ENCODE data around the gene LRRC63.
A peak's percentile ranks its signal among the peaks of the same experiment; 100 is the strongest.
"Not testable (repeated sequence)": the region's sequence is repeated elsewhere in the genome, so short reads cannot be mapped to it uniquely, and the experiment has no call there.

LRRC63 gene, protein sequence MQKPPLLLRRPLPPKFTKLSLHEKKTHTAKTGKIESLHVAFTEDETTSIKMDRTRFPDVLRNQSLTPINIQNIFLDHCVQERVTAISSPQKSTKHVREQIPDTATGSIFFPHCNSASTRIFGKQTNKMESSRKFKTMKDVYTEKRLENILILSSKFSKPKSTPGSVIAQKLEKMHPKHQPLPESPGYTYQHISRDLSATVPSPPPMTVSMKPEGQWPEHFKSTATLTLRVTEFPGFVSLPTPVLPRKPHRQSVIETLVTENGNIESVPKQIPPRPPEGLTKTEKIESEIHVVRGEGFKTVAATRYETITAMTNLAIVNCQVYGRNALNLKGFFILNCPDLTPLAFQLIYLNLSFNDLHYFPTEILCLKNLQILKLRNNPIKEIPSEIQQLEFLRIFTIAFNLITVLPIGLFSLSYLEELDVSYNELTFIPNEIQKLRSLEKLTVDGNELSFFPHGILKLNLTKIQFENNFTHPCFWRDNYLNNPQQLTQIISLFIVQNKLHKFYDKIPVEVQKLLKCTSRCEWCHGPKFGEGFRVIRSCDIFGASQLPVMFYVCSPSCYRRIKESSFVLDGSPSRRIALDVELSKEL

GRCh38 chr13:46211483-46212351 is at the start of gene LRRC63:
Gene LRRC63, plus strand, starts transcription at chr13:46211928. Its CDS starts 1,107 bp downstream, at chr13:46213035.
- DNase-seq, result peak; percentile 43

DNA sequence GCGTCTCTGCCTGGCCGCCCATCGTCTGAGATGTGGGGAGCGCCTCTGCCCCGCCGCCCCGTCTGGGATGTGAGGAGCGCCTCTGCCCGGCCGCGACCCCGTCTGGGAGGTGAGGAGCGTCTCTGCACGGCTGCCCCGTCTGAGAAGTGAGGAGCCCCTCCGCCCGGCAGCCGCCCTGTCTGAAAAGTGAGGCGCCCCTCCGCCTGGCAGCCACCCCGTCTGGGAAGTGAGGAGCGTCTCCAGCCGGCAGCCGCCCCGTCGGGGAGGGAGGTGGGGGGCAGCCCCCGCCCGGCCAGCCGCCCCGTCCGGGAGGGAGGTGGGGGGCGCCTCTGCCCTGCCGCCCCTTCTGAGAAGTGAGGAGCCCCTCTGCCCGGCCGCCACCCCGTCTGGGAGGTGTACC is 49.0 kb upstream of the LRRC63 start:
- DNase-seq, result not testable (repeated sequence)

DNA sequence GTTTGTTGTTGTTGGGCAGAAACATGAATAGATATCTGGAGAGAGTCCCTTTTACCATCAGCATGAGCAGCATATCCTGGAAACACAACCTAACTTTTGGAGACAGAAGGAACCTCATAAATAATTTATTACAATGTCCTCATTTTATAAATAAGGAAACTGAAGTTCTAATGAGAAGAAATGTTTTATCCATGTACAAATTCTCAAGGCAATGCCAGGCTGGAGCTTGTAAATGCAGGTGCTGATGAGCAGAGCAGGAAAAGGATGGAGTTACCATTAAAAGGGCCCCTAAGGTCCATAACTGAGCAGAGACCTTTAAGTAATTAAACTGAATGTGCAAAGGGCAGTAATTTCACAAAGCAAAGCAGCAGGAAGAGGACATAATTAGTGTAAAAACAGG is 47.1 kb upstream of the LRRC63 start:
- no peak for DNase-seq

DNA sequence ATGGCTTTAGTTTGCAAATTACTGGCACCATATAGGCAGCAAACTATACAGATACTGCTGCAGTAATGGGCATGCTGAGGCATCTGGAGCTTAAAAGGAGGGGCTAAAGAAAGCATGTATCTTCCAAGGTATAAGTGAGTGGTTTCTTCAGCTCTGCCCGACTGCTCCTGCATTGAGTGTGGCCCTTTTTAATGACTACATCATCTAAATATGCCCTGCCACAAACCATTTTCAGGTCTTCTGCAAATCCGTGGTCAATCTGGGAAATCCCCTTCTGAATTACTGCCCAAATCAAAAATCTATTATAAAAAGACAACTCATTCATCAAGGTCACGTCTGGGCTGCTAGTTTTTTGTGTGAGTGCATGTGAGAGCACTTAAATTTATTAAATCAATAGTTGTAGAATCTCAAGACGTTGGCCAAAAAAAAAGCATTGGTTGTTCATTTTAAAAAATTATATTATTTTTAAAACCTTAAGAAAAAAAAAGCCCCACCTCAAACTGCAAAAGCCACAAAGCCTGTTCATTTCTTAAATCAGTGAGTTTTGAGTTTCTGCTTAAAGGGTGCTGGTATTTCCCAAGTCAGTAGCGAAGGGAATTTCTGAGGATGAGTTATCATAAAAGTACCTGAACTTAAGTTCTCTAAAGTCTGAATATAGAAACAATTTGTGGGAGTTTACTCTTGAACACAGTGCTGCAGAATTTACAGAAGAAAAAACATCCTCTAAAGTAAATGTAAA is 46.1 kb upstream of the LRRC63 start:
- no peak for DNase-seq

DNA sequence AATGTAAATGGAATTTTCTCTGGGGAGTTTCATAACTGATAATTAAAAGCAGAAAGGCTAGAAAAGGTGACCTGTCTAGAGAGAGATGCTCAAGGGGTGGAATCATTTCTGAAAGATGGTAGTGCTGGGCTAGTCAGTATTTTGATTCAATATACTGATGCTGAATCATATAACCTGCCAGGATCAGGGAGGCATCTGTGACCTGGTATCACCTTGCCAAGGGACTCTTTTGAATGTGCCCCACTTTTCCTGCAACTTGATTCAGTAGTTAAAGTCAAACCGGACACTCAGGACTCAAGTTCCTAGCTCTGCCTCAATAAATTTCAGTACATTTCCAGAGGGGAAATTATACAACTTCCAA is 45.5 kb upstream of the LRRC63 start:
- DNase-seq, result no peak

DNA sequence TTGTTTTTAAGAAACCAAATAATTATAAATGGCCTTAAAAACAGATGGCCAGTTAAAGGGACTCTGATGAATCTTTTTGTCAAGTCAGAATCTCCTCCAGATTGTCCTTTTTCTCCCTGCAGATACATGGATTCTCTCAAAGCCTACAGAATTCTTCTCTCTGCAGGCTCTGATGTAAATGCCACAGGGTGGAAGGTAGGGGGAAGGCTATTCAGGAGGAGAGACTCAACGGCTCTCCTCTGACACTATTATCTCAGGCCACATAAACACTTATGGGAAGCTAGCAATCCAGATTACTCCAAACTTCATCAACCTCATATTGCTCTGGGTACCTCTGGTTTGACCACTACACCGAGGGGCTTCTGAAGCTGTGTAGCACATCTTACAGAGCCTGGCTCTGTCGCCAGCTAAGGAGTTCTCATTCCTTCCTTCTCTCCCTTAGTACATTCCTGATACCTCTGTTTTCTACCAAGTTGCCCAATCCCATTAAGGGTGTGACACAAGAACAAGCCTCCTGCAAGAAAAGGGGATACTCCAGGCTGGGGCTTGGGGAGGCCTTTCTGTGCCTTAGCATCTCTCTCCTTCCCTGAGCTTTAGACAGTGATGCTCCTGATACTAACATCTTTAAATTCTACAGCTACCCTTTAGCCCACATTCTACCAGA is 44.6 kb upstream of the LRRC63 start:
- no peak for DNase-seq

DNA sequence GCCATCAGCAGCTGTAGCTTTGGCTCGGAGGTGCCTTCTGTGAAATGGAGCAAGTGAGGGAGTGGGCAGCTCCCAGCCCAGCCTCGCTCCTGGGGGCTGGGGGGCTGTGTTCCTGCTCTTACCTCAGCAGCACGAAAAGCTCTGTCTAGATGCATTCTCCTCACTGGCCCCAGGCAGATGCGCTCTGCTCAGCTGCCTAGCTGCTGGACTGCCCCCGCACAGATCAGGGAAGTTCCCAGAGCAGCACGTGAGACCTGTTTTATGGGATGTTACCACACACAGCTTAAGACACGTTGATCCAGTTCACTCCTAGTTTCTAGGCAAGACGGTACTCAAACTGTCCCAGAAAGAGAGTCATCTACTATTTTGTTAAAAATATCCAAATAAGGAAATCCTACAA is 43.4 kb upstream of the LRRC63 start:
- no peak for DNase-seq

DNA sequence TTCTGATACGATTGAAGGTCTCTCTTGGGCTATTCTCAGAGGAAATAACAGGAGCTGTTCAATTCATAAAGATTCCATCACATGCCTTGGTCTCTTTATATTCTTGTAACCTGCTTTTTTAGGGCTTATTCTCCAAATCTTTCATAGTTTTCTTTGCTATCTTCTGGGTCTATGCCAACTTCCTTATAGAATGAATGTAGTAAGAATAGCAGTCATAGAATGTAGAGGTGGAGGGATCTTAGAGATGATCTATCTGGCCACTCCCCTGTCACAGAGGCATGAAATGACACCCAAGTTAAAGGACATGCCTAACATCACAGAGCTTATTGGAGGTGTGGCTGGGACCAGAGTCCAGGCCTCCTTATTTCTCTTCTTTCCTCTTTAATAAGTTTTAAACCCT is 42.9 kb upstream of the LRRC63 start:
- no peak for DNase-seq

- DNase-seq, result no peak
These were observed 42.0 kb upstream of the LRRC63 start for GRCh38 chr13:46169758-46170157.

DNA sequence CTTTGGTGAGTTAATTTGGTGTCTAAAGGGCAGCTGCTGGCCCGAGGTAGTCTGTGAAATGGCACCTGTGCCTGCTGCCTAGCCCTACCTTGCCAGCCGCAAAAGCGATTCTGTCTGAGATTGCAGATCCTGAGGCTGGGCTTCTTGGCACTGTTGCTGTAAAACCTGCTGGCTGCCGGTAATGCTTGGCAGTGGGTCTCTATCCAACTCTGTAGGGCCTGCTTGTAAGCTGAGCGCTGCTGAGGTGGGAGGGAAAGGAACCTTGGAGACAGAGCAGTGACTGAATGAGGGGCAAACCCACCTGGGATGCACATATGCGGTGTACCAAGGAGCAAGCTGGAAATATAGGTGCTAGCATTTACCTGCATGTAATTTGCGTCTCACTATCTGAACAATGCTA is 41.5 kb upstream of the LRRC63 start:
- no peak for DNase-seq

DNA sequence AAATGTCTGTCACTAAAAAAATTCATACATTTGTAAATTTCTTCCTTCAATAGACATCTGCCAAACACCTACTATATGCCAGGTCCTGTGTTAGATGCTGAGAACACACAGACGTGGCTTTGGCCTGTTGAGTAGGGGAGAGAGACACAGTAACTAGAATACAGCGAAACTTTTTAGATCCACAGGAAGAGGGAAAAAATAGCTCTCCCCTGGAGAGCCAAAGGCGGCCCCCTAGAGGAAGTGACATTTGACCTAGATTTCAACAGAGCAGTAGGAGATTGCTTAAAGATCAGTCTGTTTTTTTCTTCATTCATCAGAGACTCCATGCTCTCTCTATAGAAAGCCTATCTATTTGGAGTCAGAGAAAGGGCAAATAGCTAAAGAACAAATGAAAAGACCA is 41.0 kb upstream of the LRRC63 start:
- DNase-seq, result no peak

- DNase-seq, result no peak
These were observed 40.5 kb upstream of the LRRC63 start for GRCh38 chr13:46171217-46171616.

DNA sequence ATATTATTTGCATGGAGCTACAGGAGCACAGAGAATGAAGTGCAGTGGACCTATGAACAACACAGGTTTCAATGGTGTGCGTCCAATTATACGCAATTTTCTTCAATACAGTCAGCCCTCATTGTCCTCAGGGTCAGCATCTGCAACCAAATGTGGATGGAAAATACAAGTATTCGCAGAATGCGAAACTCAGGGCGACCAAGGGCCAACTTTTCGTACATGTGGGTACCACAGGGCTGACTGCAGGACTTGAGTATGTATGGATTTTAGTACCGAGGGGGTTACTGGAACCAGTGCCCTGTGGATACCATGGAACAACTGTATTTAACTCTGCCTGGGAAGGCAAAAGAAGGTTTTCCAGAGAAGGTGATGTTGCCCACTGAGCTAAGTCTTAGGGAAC is 40.0 kb upstream of the LRRC63 start:
- DNase-seq, result no peak

DNA sequence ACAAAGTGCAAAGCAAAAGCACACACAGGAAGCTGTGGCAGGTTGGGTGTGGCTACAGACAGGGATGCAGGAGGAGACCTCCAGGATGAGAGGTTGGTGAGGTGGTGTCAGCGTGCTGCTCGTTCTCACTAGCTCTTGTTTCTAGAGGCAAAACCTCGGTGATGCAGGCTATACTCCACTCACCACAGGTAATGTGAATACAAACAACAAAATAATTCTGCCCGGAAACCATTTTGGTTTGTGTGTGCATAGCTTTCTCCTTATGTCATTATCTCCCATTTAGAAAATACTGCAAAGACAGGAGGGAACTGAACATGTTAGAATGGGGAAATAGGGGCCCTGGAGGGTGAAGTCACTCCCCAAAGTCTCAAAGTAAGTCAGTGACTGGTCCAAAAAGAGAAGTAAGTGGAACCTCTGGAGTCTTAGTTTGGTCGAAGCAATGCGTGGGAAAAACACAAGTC is 39.2 kb upstream of the LRRC63 start:
- no peak for DNase-seq

DNA sequence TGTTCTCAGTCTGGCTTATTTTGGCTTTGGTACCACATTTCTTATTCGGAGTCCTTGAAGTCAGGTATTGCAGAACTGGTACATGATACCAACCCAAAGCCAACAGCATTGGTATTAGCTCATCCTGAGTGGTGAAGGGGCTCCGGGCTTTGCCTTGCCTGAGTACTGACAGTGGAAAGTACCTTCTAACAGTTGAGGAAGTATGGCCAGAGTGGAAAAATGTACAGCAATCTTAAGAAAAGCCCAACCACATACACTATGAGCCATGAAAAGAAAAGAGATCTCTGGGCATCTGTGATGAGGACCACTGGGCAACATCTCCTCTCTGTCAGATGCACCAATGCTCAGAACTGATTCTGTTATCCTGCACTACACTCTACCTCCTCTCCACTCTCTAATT is 38.1 kb upstream of the LRRC63 start:
- DNase-seq, result no peak

GRCh38 chr13:46176756-46177155 is 35.0 kb upstream of the LRRC63 start:
- DNase-seq, result no peak

DNA sequence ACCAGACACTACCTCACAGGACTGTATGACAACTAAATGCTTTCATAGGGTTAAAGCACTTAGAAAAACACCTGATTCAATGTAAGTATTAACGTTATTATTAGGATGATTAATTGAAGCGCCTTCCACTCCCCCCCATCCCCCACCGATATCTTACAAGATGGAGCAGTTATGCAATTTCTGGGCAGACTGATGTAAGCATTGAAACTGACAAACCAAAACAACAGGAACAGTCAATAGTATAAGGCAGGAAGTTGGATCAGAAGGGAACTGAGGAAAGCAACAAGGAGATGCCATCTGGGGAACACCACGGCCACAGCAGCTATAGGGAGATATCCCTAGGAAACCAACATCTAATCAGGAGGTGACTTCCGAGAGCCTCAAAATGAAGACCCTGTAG is 33.6 kb upstream of the LRRC63 start:
- no peak for DNase-seq

- DNase-seq, result no peak
These were observed 32.9 kb upstream of the LRRC63 start for GRCh38 chr13:46178821-46179220.

GRCh38 chr13:46179491-46179908 is 32.2 kb upstream of the LRRC63 start:
- DNase-seq, result no peak

GRCh38 chr13:46179969-46180763 is 31.6 kb upstream of the LRRC63 start:
- DNase-seq, result no peak

DNA sequence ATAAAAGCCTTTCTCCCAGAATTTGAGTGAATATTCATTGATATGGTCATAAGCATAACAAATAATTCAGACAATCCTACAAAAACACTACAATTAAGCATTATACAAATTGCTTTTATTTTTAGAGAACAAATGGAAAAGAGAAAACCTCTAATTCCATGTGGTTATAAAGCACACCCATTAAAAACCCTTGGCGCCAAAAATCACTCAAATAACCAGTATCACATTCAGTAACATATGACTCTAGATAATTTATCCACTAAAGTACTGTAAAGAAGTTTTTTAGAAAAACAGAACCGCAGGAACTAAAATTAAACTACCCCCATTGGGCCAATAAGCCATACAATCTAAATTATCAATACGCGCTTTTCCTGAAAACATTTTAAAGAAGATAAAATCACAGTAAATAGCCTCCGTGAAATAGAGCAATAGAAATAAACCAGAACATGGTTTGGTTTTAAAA is 30.3 kb upstream of the LRRC63 start:
- no peak for DNase-seq
